ENCODE data around the gene TBC1D22B. TPM values are rescaled to one million over a fixed set of nuclear protein-coding genes. Genes with fewer than 3 reads are reported as not detected.

Gene TBC1D22B
- total and polyA plus RNA-seq, 2 experiments from 2014 or later = 5.0 to 8.3 TPM

GRCh38 chr6:37218511-37218910 is 39.1 kb upstream of the TBC1D22B start:
- Histone ChIP-seq H3K9me3 (ENCODE audit: low read depth) (no peaks in the 10 kb centered on the region), H3K4me2 (ENCODE audit: unreplicated experiment) (no peak overlapping the region), H2AFZ (no peak overlapping the region), H3K4me3 (no peak overlapping the region), H3F3A (ENCODE audit: insufficient read depth) (no peaks in the 10 kb centered on the region; the same call in 1 of the 2 replicates), H3K36me3 (ENCODE audit: low read depth) (no peaks in the 10 kb centered on the region), H3K27ac (no peak overlapping the region), H4K20me1 (ENCODE audit: insufficient read depth) (no peaks in the 10 kb centered on the region), H3K27me3 (replicated peaks; ENCODE audit: insufficient read depth) (no peaks in the 10 kb centered on the region), H3K4me1 (ENCODE audit: insufficient read depth) (peaks cover 4% of the 10 kb centered on the region; the same call in 1 of the 2 replicates), H3K9me2 (ENCODE audit: insufficient read depth) (no peaks in the 10 kb centered on the region), H3K9ac (no peak overlapping the region), H3K79me2 (ENCODE audit: insufficient read depth) (no peaks in the 10 kb centered on the region)
- 69 to 73% methylated on average over 8 of the region's 8 CpGs for WGBS, 2 experiments (ENCODE audit: low coverage in 1 of 2, low lambda C conversion rate in 2 of 2, missing lambda C conversion rate in 2 of 2)
- TF ChIP-seq EZH2phosphoT487 (IDR thresholded peaks at IDR 0.05; ENCODE audit: insufficient read depth, low read depth) = no peak
- no peak for TF ChIP-seq EZH2 (IDR thresholded peaks at IDR 0.05; ENCODE audit: insufficient read depth, poor library complexity, severe bottlenecking)
- in situ Hi-C loops (cut with MboI) = loop anchor here (10.0 to 25.0 kb wide), 2 partner anchors 331 to 444 kb away; partner anchors contain the start of gene C6orf89
- no peak for DNase-seq

GRCh38 chr6:37221585-37222124 is 35.9 kb upstream of the TBC1D22B start:
- peak overlapping the region; percentile 51; the same call in 1 of the 2 replicates for H3K9ac ChIP-seq
- in situ Hi-C loops (cut with MboI) = loop anchor here (25.0 kb wide), 1 partner anchor 334 kb away; the partner anchor contains the start of gene C6orf89

GRCh38 chr6:37222125-37222967 is 35.2 kb upstream of the TBC1D22B start:
- 2 to 3% methylated on average over 33 to 38 of the region's 39 CpGs for WGBS, 2 experiments (ENCODE audit: low coverage in 1 of 2, low lambda C conversion rate in 2 of 2, missing lambda C conversion rate in 2 of 2)
- Histone ChIP-seq H3K4me3 (peak overlapping the region; percentile 74), H3K4me1 (ENCODE audit: insufficient read depth) (peaks cover 4% of the 10 kb centered on the region; the same call in 1 of the 2 replicates), H3F3A (ENCODE audit: insufficient read depth) (no peaks in the 10 kb centered on the region; the same call in 1 of the 2 replicates), H2AFZ (peak overlapping the region; percentile 80), H3K36me3 (ENCODE audit: low read depth) (no peaks in the 10 kb centered on the region), H3K27ac (no peak overlapping the region), H3K9me2 (ENCODE audit: insufficient read depth) (no peaks in the 10 kb centered on the region), H4K20me1 (ENCODE audit: insufficient read depth) (no peaks in the 10 kb centered on the region), H3K79me2 (ENCODE audit: insufficient read depth) (no peaks in the 10 kb centered on the region), H3K27me3 (replicated peaks; ENCODE audit: insufficient read depth) (no peaks in the 10 kb centered on the region), H3K9ac (peak overlapping the region; percentile 51), H3K4me2 (ENCODE audit: unreplicated experiment) (peak overlapping the region; percentile 74), H3K9me3 (ENCODE audit: low read depth) (no peaks in the 10 kb centered on the region)
- TF ChIP-seq EZH2 (IDR thresholded peaks at IDR 0.05; ENCODE audit: insufficient read depth, poor library complexity, severe bottlenecking) (no peak), EZH2phosphoT487 (IDR thresholded peaks at IDR 0.05; ENCODE audit: insufficient read depth, low read depth) (no peak)
- DNase-seq = peak; percentile 86
- in situ Hi-C loops (cut with MboI) = loop anchor here (25.0 kb wide), 1 partner anchor 335 kb away; the partner anchor contains the start of gene C6orf89

More at GRCh38 chr6:37221585-37222124, 35.9 kb upstream of the TBC1D22B start:
- 59 to 62% methylated on average over 6 of the region's 6 CpGs for WGBS, 2 experiments (ENCODE audit: low coverage in 1 of 2, low lambda C conversion rate in 2 of 2, missing lambda C conversion rate in 2 of 2)
- Histone ChIP-seq H3K9me2 (ENCODE audit: insufficient read depth) (no peaks in the 10 kb centered on the region), H2AFZ (peak overlapping the region; percentile 80), H4K20me1 (ENCODE audit: insufficient read depth) (no peaks in the 10 kb centered on the region), H3K4me2 (ENCODE audit: unreplicated experiment) (peak overlapping the region; percentile 74), H3K27ac (no peak overlapping the region), H3K9me3 (ENCODE audit: low read depth) (no peaks in the 10 kb centered on the region), H3K4me1 (ENCODE audit: insufficient read depth) (peaks cover 4% of the 10 kb centered on the region; the same call in 1 of the 2 replicates), H3K4me3 (peak overlapping the region; percentile 74; the same call in 1 of the 2 replicates), H3K79me2 (ENCODE audit: insufficient read depth) (no peaks in the 10 kb centered on the region), H3K36me3 (ENCODE audit: low read depth) (no peaks in the 10 kb centered on the region), H3F3A (ENCODE audit: insufficient read depth) (no peaks in the 10 kb centered on the region; the same call in 1 of the 2 replicates), H3K27me3 (replicated peaks; ENCODE audit: insufficient read depth) (no peaks in the 10 kb centered on the region)
- no peak for TF ChIP-seq EZH2 (IDR thresholded peaks at IDR 0.05; ENCODE audit: insufficient read depth, poor library complexity, severe bottlenecking)
- DNase-seq = no peak

- H3K4me3 ChIP-seq = peak overlapping the region; percentile 74
- H3K27ac ChIP-seq = no peak overlapping the region
- H2AFZ ChIP-seq = peak overlapping the region; percentile 80
- H3K9me3 ChIP-seq (ENCODE audit: low read depth) = no peaks in the 10 kb centered on the region
- no peaks in the 10 kb centered on the region for H3K9me2 ChIP-seq (ENCODE audit: insufficient read depth)
- no peaks in the 10 kb centered on the region for H4K20me1 ChIP-seq (ENCODE audit: insufficient read depth)
- TF ChIP-seq EZH2phosphoT487 (IDR thresholded peaks at IDR 0.05; ENCODE audit: insufficient read depth, low read depth) = no peak
- no peak for TF ChIP-seq EZH2 (IDR thresholded peaks at IDR 0.05; ENCODE audit: insufficient read depth, poor library complexity, severe bottlenecking)
- no peaks in the 10 kb centered on the region for H3K79me2 ChIP-seq (ENCODE audit: insufficient read depth)
- peaks cover 4% of the 10 kb centered on the region; the same call in 1 of the 2 replicates for H3K4me1 ChIP-seq (ENCODE audit: insufficient read depth)
- H3K9ac ChIP-seq = peak overlapping the region; percentile 51
- H3K36me3 ChIP-seq (ENCODE audit: low read depth) = no peaks in the 10 kb centered on the region
- H3F3A ChIP-seq (ENCODE audit: insufficient read depth) = no peaks in the 10 kb centered on the region
- H3K27me3 ChIP-seq (replicated peaks; ENCODE audit: insufficient read depth) = no peaks in the 10 kb centered on the region
- in situ Hi-C loops (cut with MboI) = loop anchor here (25.0 kb wide), 1 partner anchor 336 kb away; the partner anchor contains the start of gene C6orf89
- DNase-seq = no peak
- H3K4me2 ChIP-seq (ENCODE audit: unreplicated experiment) = peak overlapping the region; percentile 74
These were observed 34.6 kb upstream of the TBC1D22B start for GRCh38 chr6:37222992-37223391.
